Osteocyte (in vitro differentiated cells): ENCODE results near the gene TNS3. TPM values are rescaled to one million over a fixed set of nuclear protein-coding genes. Genes with fewer than 3 reads are reported as not detected.

Experiments
- DNase-seq: peaks from one replicate; pipeline ENCODE4 v3.0.0; 2021; ENCODE audit warnings: mixed read lengths; ENCODE audit not compliant: unreplicated experiment; ENCODE audit errors: extremely low spot score
- H3K27ac Mint-ChIP-seq: one replicate; pipeline ENCODE4 v1.8.0; 2021; ENCODE audit warnings: mild to moderate bottlenecking, mixed read lengths; ENCODE audit not compliant: unreplicated experiment
- H3K27me3 Mint-ChIP-seq: one replicate; pipeline ENCODE4 v1.8.0; 2021; ENCODE audit warnings: mixed read lengths; ENCODE audit not compliant: unreplicated experiment
- H3K36me3 Mint-ChIP-seq: one replicate; pipeline ENCODE4 v1.8.0; 2021; ENCODE audit warnings: mixed read lengths; ENCODE audit not compliant: unreplicated experiment
- H3K4me1 Mint-ChIP-seq: one replicate; pipeline ENCODE4 v1.8.0; 2021; ENCODE audit warnings: mixed read lengths; ENCODE audit not compliant: unreplicated experiment
- H3K4me3 Mint-ChIP-seq: one replicate; pipeline ENCODE4 v1.8.0; 2021; ENCODE audit warnings: mild to moderate bottlenecking, moderate library complexity, mixed read lengths; ENCODE audit not compliant: unreplicated experiment
- H3K9me3 Mint-ChIP-seq: one replicate; pipeline ENCODE4 v1.8.0; 2021; ENCODE audit warnings: mixed read lengths; ENCODE audit not compliant: unreplicated experiment
- CTCF ChIP-seq: fragments of 200-600 bp; sonication (generic); IDR thresholded peaks from 2 replicates; pipeline ENCODE4 v1.5.0; 2021; ENCODE audit warnings: antibody characterized with exemption, mild to moderate bottlenecking, moderate library complexity
- total RNA-seq: library from RNA; stranded (reverse); gene quantifications from 2 replicates; pipeline ENCODE4 v1.2.1, GENCODE V29; 2021

TNS3 gene
- total RNA-seq, 1 donor from 2014 or later = 93.8 TPM

DNA sequence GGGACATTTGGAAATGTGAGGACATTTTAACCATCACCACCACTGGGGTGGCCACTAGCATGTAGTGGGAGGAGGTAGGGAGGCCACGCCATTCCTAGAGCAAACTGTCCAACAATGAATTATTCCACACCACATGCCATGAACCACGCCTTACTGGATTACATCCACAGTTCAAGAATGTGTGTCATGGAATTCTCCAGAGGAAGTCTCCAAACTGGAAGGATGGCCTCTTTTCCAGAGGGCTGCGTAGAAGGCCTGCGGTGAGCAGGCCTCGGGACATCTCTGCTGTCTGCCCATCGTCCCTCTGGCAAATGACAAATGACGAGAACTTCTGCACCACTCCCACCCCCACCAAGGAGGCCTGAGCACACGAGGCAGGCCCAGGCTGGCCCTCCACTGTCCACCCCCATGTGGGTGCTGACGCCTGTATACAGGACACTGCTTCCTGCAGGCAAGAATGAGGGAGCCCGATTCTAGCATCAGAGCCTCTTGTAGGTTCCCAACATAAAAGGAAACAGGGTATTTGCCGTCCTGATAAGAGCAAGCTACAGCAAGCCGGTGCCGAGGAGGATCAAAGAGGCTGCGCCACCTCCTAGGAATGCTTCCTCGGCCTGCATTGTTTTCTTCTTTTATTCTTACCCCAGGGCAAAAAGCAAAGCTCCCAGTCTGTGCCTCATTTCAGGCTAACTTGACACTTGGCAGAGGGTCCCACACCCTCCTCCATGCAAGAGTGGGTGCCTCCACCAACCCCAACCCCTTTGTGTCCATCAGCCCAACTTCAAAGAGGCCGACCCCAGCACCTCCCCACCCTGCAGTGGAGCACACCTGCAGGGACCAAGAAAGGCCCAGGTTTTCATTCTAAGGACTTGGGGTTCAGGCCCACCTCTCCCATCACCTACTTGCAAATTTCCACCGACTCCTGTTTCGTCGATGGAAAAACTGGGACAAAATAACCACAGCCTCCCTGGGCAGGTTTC, 23.9 kb downstream of the TNS3 start:
- H3K4me3 Mint-ChIP-seq = no peak overlapping the region
- no peak for DNase-seq
- H3K9me3 Mint-ChIP-seq = no peaks in the 10 kb centered on the region
- peak overlapping the region; percentile 57 for H3K27ac Mint-ChIP-seq
- peaks cover 20% of the 10 kb centered on the region for H3K36me3 Mint-ChIP-seq
- H3K4me1 Mint-ChIP-seq = peaks cover 49% of the 10 kb centered on the region
- no peak for TF ChIP-seq CTCF
- H3K27me3 Mint-ChIP-seq = no peaks in the 10 kb centered on the region

DNA sequence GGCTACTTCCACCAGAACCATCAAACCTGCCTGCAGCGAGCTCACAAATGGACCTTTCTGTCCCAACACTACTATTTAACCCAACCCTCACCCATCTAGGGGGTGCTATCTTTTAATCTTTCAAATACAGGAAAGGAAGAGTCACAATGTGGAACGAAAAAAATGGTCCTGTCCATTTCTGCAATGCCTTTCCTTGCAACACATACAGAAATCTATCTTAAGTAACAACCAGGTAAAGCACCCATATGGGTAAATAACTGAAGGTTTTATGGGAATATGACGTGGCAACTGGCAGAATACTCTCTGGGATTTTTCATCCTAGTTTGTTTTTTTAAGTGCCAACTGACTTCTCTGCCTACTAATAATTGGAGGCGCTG, 24.6 kb downstream of the TNS3 start:
- DNase-seq = no peak
- Mint-ChIP-seq H3K27me3 (no peaks in the 10 kb centered on the region), H3K4me3 (no peak overlapping the region), H3K9me3 (no peaks in the 10 kb centered on the region), H3K4me1 (peaks cover 55% of the 10 kb centered on the region), H3K27ac (peak overlapping the region; percentile 57), H3K36me3 (peaks cover 20% of the 10 kb centered on the region)
- TF ChIP-seq CTCF = no peak

GRCh38 chr7:47556511-47557180, 25.3 kb downstream of the TNS3 start:
- H3K36me3 Mint-ChIP-seq = peaks cover 17% of the 10 kb centered on the region
- H3K4me1 Mint-ChIP-seq = peaks cover 58% of the 10 kb centered on the region
- TF ChIP-seq CTCF = no peak
- DNase-seq = no peak
- H3K4me3 Mint-ChIP-seq = no peak overlapping the region
- H3K27me3 Mint-ChIP-seq = no peaks in the 10 kb centered on the region
- H3K9me3 Mint-ChIP-seq = no peaks in the 10 kb centered on the region
- H3K27ac Mint-ChIP-seq = peak overlapping the region; percentile 60

GRCh38 chr7:47553309-47553708, 28.6 kb downstream of the TNS3 start:
- H3K27ac Mint-ChIP-seq = no peak overlapping the region
- no peaks in the 10 kb centered on the region for H3K9me3 Mint-ChIP-seq
- H3K27me3 Mint-ChIP-seq = no peaks in the 10 kb centered on the region
- H3K4me3 Mint-ChIP-seq = no peak overlapping the region
- peaks cover 61% of the 10 kb centered on the region for H3K4me1 Mint-ChIP-seq
- H3K36me3 Mint-ChIP-seq = peaks cover 8% of the 10 kb centered on the region
- DNase-seq = no peak
- no peak for TF ChIP-seq CTCF

DNA sequence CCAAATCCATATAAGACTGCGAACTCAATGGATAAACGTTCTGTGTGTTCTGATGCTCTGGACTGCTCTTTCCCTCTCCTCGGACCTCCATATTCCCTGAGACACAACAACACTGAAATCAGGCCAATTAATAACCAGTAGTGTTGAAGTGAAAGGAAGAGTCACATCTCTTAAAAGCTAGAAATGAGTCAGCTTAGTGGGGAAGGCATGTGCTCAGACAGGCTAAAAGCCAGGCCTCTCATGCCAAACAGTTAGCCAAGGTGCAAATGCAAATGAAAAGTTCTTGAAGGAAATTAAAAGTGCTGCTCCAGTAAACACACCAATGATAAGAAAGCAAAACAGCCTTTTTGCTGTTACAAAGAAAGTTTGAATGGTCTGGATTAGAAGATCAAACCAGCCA, 29.3 kb downstream of the TNS3 start:
- no peak for TF ChIP-seq CTCF
- no peaks in the 10 kb centered on the region for H3K27me3 Mint-ChIP-seq
- DNase-seq = no peak
- no peaks in the 10 kb centered on the region for H3K9me3 Mint-ChIP-seq
- H3K36me3 Mint-ChIP-seq = peaks cover 10% of the 10 kb centered on the region
- H3K4me1 Mint-ChIP-seq = peaks cover 60% of the 10 kb centered on the region
- no peak overlapping the region for H3K4me3 Mint-ChIP-seq
- H3K27ac Mint-ChIP-seq = peak overlapping the region; percentile 9
